Caco-2 (cell line): Measurements from ENCODE around the gene TCAP. TPM values are rescaled to one million over a fixed set of nuclear protein-coding genes. Genes with fewer than 3 reads are reported as not detected.
"Not testable (repeated sequence)": the region's sequence is repeated elsewhere in the genome, so short reads cannot be mapped to it uniquely, and the experiment has no call there.

Experiments used
- BruUV-seq: library from RNA; stranded (reverse); fragments of 400-500 nt; replicated peaks from 2 replicates; lab custom pipeline; 2021; lab: Mats Ljungman, UMichigan
- CTCF ChIA-PET: fragments of 300-600 bp; sonication (Branson Sonifier 250); formaldehyde crosslinking; loops from one replicate; lab custom pipeline; 2022; ENCODE audit warnings: antibody characterized with exemption; lab: Charles Lee
- POLR2A ChIA-PET: fragments of 300-600 bp; sonication (Branson Sonifier 250); formaldehyde crosslinking; loops from one replicate; lab custom pipeline; 2022; ENCODE audit warnings: antibody characterized with exemption; lab: Charles Lee
- DNase-seq, 2 experiments: peaks; one replicate each; pipeline versions ENCODE4 v3.0.0 to v3.0.0-alpha.2; 2020 to 2022
- H3K27me3 ChIP-seq: replicated peaks from 2 replicates; pipeline ENCODE4 v1.6.0; 2011; ENCODE audit warnings: low read length; ENCODE audit not compliant: control insufficient read depth, insufficient read depth
- H3K36me3 ChIP-seq: 2 replicates; pipeline ENCODE4 v1.5.1; 2011; ENCODE audit warnings: low read length; ENCODE audit not compliant: control insufficient read depth, insufficient read depth
- H3K4me1 ChIP-seq: fragments of 250-450 bp; sonication (Bioruptor Pico); 2 replicates; pipeline ENCODE4 v1.5.1; 2020; ENCODE audit warnings: mild to moderate bottlenecking
- H3K4me3 ChIP-seq: 2 replicates; pipeline ENCODE4 v1.5.1; 2011; ENCODE audit warnings: low read depth, mild to moderate bottlenecking, control low read depth, low read length
- H3K9me3 ChIP-seq: fragments of 250-450 bp; sonication (Bioruptor Pico); 2 replicates; pipeline ENCODE4 v1.5.1; 2020; ENCODE audit warnings: mild to moderate bottlenecking, moderate library complexity
- H3K27ac Mint-ChIP-seq: one replicate; pipeline ENCODE4 v1.8.0; 2022; ENCODE audit warnings: mixed read lengths; ENCODE audit not compliant: unreplicated experiment
- H3K27me3 Mint-ChIP-seq: one replicate; pipeline ENCODE4 v1.8.0; 2022; ENCODE audit warnings: mixed read lengths; ENCODE audit not compliant: insufficient read depth, unreplicated experiment
- H3K36me3 Mint-ChIP-seq: one replicate; pipeline ENCODE4 v1.8.0; 2022; ENCODE audit warnings: mild to moderate bottlenecking, mixed read lengths; ENCODE audit not compliant: insufficient read depth, unreplicated experiment
- H3K4me1 Mint-ChIP-seq: one replicate; pipeline ENCODE4 v1.8.0; 2022; ENCODE audit warnings: low read depth, mixed read lengths; ENCODE audit not compliant: unreplicated experiment
- H3K4me3 Mint-ChIP-seq: one replicate; pipeline ENCODE4 v1.8.0; 2022; ENCODE audit warnings: mild to moderate bottlenecking, moderate library complexity, mixed read lengths; ENCODE audit not compliant: unreplicated experiment
- H3K9me3 Mint-ChIP-seq: one replicate; pipeline ENCODE4 v1.8.0; 2022; ENCODE audit warnings: mixed read lengths; ENCODE audit not compliant: unreplicated experiment
- intact Hi-C: fragments of 100-400 bp; cut with micrococcal nuclease; formaldehyde crosslinking; loops from one replicate; pipeline ENCODE4 v1.10.0; 2022; ENCODE audit not compliant: unreplicated experiment
- total RNA-seq: library from RNA; stranded (reverse); gene quantifications from 2 replicates; pipeline ENCODE4 v1.2.3, GENCODE V29; 2022
- TF ChIP-seq, protein P1 (sequence below), 2 experiments: fragments of 200-600 bp in 1 of 2; IDR thresholded peaks; 1 replicate in 1 of 2; 2 replicates in 1 of 2; pipeline versions ENCODE4 v1.5.1 to v1.8.0; 2011 to 2022; ENCODE audit warnings: antibody characterized with exemption in 1 of 2, control low read depth in 1 of 2, inconsistent platforms in 1 of 2, low read depth in 1 of 2, low read length in 1 of 2, mild to moderate bottlenecking in 1 of 2, moderate library complexity in 1 of 2; ENCODE audit not compliant: insufficient read depth in 1 of 2, severe bottlenecking in 1 of 2, unreplicated experiment in 1 of 2

Gene TCAP
- total RNA-seq, 1 experiment from 2014 or later, result 1.6 TPM

DNA sequence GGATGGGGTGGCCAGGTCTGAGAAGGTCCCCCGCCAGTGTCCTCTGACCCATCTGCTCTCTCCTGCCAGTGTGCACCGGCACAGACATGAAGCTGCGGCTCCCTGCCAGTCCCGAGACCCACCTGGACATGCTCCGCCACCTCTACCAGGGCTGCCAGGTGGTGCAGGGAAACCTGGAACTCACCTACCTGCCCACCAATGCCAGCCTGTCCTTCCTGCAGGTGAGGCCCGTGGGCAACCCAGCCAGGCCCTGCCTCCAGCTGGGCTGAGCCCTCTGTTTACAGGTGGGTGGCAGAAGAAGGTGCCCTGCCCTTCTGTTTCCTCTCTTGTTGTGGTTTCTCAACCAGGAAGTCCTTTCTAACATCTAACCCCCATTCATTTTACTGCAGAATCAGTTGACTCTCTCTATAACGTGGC lies 41.8 kb downstream of the TCAP start:
- Mint-ChIP-seq H3K4me1 (peaks cover 7% of the 10 kb centered on the region), H3K27me3 (no peaks in the 10 kb centered on the region), H3K9me3 (no peaks in the 10 kb centered on the region), H3K27ac (no peak overlapping the region), H3K4me3 (no peak overlapping the region), H3K36me3 (peaks cover 51% of the 10 kb centered on the region)
- ChIA-PET POLR2A (no interaction called here), CTCF (interaction anchor here (1.2 kb wide), 1 partner anchor 23 kb away, joined by 4 read pairs; the partner anchor contains the start of gene MIEN1)
- Histone ChIP-seq H3K9me3 (no peaks in the 10 kb centered on the region), H3K4me3 (no peak overlapping the region), H3K27me3 (no peaks in the 10 kb centered on the region), H3K4me1 (peaks cover 28% of the 10 kb centered on the region), H3K36me3 (peaks cover 5% of the 10 kb centered on the region)
- intact Hi-C loops, result no loop called here
- TF ChIP-seq, protein P1, sequence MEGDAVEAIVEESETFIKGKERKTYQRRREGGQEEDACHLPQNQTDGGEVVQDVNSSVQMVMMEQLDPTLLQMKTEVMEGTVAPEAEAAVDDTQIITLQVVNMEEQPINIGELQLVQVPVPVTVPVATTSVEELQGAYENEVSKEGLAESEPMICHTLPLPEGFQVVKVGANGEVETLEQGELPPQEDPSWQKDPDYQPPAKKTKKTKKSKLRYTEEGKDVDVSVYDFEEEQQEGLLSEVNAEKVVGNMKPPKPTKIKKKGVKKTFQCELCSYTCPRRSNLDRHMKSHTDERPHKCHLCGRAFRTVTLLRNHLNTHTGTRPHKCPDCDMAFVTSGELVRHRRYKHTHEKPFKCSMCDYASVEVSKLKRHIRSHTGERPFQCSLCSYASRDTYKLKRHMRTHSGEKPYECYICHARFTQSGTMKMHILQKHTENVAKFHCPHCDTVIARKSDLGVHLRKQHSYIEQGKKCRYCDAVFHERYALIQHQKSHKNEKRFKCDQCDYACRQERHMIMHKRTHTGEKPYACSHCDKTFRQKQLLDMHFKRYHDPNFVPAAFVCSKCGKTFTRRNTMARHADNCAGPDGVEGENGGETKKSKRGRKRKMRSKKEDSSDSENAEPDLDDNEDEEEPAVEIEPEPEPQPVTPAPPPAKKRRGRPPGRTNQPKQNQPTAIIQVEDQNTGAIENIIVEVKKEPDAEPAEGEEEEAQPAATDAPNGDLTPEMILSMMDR (IDR thresholded peaks at IDR 0.05; ENCODE audit: insufficient read depth in 1 of 2, low read depth in 1 of 2, low read length in 1 of 2, severe bottlenecking in 1 of 2, unreplicated experiment in 1 of 2), result no peak
- DNase-seq, result no peak
- BruUV-seq, result no TSS peak

DNA sequence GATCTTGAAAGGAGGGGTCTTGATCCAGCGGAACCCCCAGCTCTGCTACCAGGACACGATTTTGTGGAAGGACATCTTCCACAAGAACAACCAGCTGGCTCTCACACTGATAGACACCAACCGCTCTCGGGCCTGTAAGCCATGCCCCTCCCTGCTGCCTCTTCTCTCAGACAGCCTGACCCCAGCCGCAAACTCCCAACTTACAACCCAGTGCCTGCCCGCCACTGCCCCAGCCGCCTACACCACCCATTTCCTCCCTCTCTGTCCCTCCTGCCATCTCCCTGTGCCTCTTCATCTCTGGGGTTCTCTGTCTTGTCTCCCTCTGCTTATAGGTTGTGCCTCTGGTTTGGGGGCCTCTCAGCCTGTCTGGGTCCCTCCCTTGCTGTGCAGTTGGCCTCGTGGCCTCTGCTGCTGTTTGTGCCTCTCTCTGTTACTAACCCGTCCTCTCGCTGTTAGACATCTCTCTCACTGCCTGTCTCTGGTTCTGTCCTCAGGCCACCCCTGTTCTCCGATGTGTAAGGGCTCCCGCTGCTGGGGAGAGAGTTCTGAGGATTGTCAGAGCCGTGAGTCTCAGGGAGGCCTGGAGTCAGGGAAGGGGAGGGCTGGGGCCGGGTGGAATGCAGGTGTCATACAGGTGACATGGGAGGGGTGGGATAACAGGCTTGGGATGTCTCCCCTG lies 44.3 kb downstream of the TCAP start:
- H3K27me3 ChIP-seq, result no peaks in the 10 kb centered on the region
- peaks cover 5% of the 10 kb centered on the region for H3K4me1 Mint-ChIP-seq
- DNase-seq, result no peak
- TF ChIP-seq, protein P1 (IDR thresholded peaks at IDR 0.05; ENCODE audit: insufficient read depth in 1 of 2, low read depth in 1 of 2, low read length in 1 of 2, severe bottlenecking in 1 of 2, unreplicated experiment in 1 of 2), result no peak
- ChIA-PET CTCF (interaction anchor here (1.0 kb wide), 1 partner anchor 21 kb away, joined by 3 read pairs; no protein-coding TSS in a partner anchor), POLR2A (no interaction called here)
- no peak overlapping the region for H3K4me3 ChIP-seq
- H3K4me1 ChIP-seq, result peaks cover 10% of the 10 kb centered on the region
- no TSS peak for BruUV-seq
- H3K4me3 Mint-ChIP-seq, result no peak overlapping the region
- peaks cover 7% of the 10 kb centered on the region for H3K36me3 ChIP-seq
- intact Hi-C loops, result no loop called here
- H3K27me3 Mint-ChIP-seq, result no peaks in the 10 kb centered on the region
- H3K27ac Mint-ChIP-seq, result no peak overlapping the region
- no peaks in the 10 kb centered on the region for H3K9me3 ChIP-seq
- no peaks in the 10 kb centered on the region for H3K9me3 Mint-ChIP-seq
- peaks cover 57% of the 10 kb centered on the region for H3K36me3 Mint-ChIP-seq

DNA sequence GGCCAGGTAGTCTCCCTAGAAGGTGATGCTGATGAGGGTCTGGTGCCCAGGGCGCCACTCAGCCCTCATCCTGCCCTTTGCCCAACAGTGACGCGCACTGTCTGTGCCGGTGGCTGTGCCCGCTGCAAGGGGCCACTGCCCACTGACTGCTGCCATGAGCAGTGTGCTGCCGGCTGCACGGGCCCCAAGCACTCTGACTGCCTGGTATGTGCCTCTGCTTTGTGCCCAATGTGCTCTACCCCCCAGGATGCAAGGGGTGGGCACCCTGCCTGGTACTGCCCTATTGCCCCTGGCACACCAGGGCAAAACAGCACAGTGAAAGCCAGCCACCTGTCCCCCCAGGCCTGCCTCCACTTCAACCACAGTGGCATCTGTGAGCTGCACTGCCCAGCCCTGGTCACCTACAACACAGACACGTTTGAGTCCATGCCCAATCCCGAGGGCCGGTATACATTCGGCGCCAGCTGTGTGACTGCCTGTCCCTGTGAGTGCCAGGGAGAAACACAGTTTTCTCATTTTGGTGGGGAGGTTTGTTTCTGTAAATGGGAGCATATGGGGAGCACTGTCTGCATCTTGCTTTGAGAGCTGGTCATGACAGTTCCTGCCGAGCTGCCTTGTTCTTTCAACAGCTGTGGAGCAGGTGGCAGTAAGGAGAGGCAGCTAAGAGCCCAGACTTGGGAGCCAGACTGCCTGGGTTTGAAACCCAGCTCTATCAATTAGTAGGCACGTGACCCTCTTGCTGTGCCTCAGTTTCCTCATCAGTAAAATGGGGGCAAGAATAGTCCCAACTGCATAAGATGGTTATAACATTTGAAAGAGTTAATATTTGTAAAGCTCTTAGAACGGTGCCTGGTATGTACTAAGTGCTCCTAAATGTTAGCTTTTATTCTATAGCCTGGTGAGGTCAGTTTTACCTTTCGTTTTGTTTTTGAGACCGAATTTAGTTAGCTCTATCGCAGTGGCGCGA lies 45.1 kb downstream of the TCAP start:
- no peaks in the 10 kb centered on the region for H3K9me3 Mint-ChIP-seq
- no peak overlapping the region for H3K4me3 Mint-ChIP-seq
- BruUV-seq, result no TSS peak
- ChIA-PET POLR2A (no interaction called here), CTCF (interaction anchor here (0.5 kb wide), 1 partner anchor 54 kb away, joined by 5 read pairs; no protein-coding TSS in a partner anchor)
- no peaks in the 10 kb centered on the region for H3K4me1 Mint-ChIP-seq
- Histone ChIP-seq H3K9me3 (no peaks in the 10 kb centered on the region), H3K4me1 (peaks cover 5% of the 10 kb centered on the region), H3K27me3 (no peaks in the 10 kb centered on the region), H3K36me3 (peaks cover 7% of the 10 kb centered on the region), H3K4me3 (no peak overlapping the region)
- intact Hi-C loops, result no loop called here
- peaks cover 58% of the 10 kb centered on the region for H3K36me3 Mint-ChIP-seq
- H3K27ac Mint-ChIP-seq, result no peak overlapping the region
- TF ChIP-seq, protein P1 (IDR thresholded peaks at IDR 0.05; ENCODE audit: insufficient read depth in 1 of 2, low read depth in 1 of 2, low read length in 1 of 2, severe bottlenecking in 1 of 2, unreplicated experiment in 1 of 2), result no peak
- DNase-seq, result no peak
- no peaks in the 10 kb centered on the region for H3K27me3 Mint-ChIP-seq

DNA sequence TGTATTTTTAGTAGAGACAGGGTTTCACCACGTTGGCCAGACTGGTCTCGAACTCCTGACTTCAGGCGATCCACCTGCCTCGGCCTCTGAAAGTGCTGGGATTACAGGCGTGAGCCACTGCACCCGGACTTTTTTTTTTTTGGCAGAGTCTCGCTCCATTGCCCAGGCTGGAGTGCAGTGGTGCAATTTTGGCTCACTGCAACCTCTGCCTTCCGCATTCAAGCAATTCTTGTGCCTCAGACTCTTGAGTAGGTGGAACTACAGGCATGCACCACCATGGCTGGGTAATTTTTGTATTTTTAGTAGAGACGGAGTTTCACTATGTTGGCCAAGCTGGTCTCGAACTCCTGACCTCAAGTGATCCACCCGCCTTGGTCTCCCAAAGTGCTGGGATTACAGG lies 45.9 kb downstream of the TCAP start:
- BruUV-seq, H3K27ac Mint-ChIP-seq, H3K9me3 Mint-ChIP-seq, H3K27me3 Mint-ChIP-seq, H3K4me1 Mint-ChIP-seq, H3K27me3 ChIP-seq, H3K9me3 ChIP-seq, DNase-seq, H3K4me3 Mint-ChIP-seq, POLR2A ChIA-PET, H3K4me3 ChIP-seq, H3K36me3 ChIP-seq, H3K4me1 ChIP-seq, intact Hi-C loops: not testable (repeated sequence)
- H3K36me3 Mint-ChIP-seq, result peaks cover 65% of the 10 kb centered on the region
- CTCF ChIA-PET, result interaction anchor here (0.5 kb wide), 1 partner anchor 54 kb away, joined by 5 read pairs; no protein-coding TSS in a partner anchor
